NB4 (cell line): ENCODE measurements around the gene CNTNAP2.

Experiments
- MYC ChIP-seq: IDR thresholded peaks from 2 replicates; pipeline ENCODE4 v1.6.1; 2011; ENCODE audit warnings: low read depth, low read length
- POLR2A ChIP-seq: IDR thresholded peaks from 2 replicates; pipeline ENCODE4 v1.6.1; 2011; ENCODE audit warnings: mild to moderate bottlenecking; ENCODE audit not compliant: insufficient read length; ENCODE audit errors: extremely low read depth
- TF ChIP-seq, protein P1 (sequence below): IDR thresholded peaks from one replicate; pipeline ENCODE4 v1.5.1; 2012; ENCODE audit warnings: low read depth, low read length
- TF ChIP-seq, protein P2 (sequence below): IDR thresholded peaks from 2 replicates; pipeline ENCODE4 v1.6.1; 2011; ENCODE audit warnings: low read depth, low read length

DNA sequence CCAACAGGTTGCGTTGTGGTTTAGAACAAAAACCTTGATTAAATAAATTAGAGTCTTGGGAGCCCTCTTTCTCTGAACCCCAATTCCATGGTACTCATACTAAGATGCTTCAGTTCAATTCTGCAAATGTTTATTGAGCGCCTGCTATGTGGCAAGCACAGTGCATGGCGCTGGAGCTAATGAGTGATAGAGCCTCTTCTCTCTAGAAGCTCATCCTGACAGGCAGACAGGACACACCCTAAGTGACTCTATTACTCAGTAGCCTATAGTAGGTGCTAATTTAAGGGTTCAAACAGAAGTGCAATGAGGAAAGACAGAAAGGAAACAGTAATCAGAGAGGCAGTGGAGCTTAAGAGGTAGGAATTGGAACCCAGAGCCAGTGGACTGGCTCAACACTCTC lies 2349.5 kb downstream of the CNTNAP2 start:
- TF ChIP-seq, protein P1, sequence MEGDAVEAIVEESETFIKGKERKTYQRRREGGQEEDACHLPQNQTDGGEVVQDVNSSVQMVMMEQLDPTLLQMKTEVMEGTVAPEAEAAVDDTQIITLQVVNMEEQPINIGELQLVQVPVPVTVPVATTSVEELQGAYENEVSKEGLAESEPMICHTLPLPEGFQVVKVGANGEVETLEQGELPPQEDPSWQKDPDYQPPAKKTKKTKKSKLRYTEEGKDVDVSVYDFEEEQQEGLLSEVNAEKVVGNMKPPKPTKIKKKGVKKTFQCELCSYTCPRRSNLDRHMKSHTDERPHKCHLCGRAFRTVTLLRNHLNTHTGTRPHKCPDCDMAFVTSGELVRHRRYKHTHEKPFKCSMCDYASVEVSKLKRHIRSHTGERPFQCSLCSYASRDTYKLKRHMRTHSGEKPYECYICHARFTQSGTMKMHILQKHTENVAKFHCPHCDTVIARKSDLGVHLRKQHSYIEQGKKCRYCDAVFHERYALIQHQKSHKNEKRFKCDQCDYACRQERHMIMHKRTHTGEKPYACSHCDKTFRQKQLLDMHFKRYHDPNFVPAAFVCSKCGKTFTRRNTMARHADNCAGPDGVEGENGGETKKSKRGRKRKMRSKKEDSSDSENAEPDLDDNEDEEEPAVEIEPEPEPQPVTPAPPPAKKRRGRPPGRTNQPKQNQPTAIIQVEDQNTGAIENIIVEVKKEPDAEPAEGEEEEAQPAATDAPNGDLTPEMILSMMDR: no peak
- TF ChIP-seq POLR2A (no peak), MYC (no peak)
- TF ChIP-seq, protein P2, sequence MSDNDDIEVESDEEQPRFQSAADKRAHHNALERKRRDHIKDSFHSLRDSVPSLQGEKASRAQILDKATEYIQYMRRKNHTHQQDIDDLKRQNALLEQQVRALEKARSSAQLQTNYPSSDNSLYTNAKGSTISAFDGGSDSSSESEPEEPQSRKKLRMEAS: no peak
